NCI-H1105 treated with DMSO at 0.1 percent for 48 hours (cell line): ENCODE measurements around the gene LGALS8.

Experiments used
- DNase-seq: peaks from one replicate; lab custom pipeline; 2025; lab: John Stamatoyannopoulos, UW

LGALS8 gene

DNA sequence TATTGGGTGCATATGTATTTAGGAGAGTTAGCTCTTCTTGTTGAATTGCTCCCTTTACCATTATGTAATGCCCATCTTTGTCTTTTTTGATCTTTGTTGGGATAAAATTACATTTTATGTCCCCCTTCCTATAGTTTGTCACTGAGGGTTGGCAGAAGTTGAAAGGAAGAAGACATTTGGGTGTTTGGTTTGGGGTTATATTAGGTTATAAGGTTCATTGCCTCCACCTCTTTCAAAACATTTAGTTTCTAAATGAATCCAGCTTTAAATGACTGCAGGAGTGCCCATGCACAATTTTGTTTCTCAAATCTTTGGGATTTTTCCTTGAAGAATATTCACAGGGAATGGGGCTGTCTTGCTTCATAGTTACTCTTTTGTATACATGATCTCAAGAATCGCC is 14.6 kb upstream of the LGALS8 start:
- no peak for DNase-seq

DNA sequence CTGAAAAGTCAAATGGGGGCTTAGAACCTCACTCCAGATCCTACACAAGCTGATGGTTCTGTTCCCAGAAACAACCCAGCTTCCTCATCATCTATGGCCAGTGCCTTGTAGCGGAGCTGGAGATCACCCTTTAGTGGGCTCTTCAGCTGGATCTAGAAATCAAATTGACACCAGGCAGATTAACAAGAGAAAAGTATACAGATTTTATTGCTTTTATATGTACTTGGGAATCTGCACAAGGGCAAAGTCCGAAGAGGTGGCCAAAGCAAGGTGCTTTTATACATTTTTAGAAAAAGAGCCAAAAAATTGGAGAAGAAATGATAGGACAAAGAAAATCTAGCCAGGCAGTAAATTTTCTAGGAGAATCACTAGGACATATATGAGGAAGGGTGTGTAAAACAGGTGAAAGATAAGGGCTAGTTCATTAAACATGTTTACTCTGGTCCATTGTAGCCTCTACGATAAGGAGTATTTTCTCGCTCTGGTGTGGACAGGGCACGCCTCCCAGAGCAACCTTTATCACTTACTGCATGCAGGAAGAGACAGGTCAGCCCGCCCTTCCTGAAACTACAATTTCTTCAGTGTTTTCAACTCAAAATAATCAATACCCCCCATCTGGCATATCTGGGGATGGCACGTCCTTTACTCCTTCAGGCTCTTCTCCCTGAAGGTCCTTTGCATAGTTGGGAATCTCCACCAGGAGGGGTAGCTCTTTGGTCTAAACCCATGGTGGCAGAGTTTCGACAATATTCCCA is 14.0 kb upstream of the LGALS8 start:
- DNase-seq, result no peak

DNA sequence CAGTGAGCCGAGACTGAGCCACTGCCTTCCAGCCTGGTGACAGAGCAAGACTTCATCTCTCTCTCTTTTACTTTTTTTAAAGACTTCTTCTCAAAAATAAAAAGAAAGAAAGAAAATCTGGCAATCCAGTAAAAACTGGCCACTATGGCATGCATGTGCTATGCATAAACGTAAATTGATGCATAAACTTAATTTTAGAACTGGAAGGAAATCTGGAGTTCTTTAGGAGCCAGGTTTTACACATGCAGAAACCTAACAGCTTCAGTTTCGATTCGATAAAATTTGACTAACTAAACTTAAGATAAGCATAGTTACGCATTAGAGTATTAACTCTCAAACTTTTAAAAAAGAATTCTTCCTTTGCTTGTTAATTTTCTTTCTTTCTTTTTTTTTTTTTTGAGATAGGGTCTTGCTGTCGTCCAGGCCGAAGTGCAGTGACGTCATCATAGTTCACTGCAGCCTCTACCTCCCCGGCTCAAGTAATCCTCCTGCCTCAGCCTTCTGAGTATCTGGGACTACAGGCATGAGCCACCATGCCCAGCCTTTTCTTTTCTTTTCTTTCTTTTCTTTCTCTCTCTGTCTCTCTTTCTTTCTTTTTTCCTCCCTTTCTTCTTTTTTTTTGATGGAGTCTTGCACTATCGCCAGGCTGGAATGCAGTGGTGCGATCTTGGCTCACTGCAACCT is 11.9 kb upstream of the LGALS8 start:
- no peak for DNase-seq

DNA sequence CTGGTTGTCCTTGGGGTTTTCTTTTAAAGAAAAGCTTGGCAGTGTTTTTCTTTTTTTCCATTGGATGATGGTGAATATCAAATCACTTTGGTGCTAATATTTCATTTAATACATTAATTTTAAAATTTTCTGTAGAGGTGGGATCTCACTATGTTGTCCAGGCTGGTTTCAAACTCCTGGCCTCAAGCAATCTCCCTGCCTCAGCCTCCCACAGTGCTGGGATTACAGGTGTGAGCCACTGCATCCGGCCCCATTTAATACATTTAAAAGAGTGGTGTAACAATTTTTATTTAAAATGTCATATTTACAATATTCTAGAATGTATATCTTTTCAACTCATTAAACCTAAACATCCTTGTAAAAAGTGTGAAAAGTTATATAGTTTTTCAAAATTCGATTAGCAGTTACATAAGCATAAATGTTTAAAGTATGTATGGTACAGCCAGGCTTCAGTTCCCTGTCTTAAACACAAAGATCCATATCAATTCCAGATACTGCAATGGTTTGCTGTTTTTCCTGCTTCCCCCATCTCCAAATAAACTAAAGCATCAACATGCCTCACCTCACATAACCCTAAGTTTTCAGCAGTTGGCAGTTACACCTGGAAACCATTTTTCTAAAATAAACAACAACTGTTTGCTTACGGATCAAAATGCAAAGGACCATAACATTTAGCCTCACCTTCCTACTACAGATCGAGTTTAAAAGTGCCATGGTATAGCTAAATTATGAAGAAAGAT is 8.9 kb upstream of the LGALS8 start:
- peak; percentile 15 for DNase-seq

DNA sequence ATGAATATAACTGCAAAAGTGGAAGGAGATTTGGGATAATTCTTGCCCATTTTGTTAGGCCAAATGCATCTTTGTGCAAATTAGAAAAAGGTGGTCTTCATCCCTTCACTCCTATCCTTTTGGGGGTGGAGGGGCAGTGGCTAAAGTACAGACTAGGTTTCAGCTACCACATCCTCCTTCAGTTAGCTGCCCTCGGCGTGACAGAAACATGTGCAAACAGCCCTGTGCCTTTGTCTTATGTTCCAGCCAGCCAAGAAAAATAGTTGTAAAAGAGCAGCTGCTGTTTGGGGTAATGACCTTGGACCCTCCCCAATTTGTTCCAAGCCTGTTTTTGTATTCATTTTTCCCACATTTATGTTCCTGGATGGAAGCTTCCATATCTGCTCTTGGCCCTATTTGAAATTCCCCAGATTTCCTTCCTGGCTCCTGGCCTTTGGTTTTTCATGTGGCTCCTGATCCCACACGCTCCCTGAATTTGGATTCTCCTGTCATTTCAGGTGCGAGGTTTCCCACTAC is 8.3 kb upstream of the LGALS8 start:
- peak; percentile 18 for DNase-seq

DNA sequence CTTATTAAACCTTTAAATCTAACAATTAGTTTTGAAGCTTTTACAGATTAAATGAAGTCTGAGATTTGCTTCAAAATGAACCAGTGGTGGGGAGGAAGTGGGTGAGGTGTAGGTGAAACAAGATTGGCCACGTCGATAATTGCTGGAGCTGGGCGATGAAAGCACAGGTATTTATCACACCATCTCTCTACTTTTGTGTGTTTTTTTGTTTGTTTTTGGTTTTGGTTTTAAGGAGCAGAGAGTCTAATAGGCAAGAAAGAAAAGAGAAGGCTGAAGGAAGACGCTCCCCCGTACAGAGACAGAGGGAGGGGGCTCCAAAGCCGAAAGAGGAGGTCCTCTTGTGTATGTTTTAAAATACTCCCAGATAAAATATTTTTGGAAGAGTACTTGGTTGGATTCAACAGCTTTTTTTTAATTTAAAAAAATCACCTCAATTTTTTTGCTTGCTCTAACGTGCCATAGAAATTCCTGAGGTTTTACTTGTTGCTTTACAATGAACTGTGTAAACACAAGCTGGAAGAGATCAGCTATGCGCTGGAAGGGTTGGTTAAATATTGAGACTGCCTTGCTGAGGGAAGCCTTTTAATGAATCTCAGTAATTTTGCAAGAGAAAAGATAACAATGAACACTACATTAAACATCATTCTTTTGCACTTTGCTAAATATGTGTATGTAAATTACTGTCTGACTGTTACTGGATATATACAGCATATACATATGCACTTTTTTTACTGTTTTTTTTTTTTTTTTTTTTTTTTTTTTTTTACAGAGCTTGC is 6.7 kb upstream of the LGALS8 start:
- peak; percentile 6 for DNase-seq

DNA sequence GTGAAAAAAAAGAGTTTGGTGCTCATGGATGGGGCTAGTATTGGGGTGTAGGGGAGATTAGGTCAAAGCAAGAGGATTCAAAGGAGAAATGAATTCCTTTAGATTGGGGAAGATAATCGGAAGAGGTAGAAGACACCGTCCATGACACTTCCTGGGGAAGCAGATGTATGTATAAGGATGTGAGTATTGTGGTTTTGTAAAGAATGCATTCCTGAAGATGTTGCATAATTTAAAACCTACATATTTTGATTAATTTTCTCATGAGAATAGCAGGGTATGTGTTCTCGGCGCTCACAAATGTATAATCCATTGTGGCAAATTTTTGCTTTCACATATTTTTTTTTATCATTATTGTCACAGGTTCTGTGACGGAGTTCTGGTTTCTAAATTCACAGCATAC is 5.5 kb upstream of the LGALS8 start:
- DNase-seq, result no peak

DNA sequence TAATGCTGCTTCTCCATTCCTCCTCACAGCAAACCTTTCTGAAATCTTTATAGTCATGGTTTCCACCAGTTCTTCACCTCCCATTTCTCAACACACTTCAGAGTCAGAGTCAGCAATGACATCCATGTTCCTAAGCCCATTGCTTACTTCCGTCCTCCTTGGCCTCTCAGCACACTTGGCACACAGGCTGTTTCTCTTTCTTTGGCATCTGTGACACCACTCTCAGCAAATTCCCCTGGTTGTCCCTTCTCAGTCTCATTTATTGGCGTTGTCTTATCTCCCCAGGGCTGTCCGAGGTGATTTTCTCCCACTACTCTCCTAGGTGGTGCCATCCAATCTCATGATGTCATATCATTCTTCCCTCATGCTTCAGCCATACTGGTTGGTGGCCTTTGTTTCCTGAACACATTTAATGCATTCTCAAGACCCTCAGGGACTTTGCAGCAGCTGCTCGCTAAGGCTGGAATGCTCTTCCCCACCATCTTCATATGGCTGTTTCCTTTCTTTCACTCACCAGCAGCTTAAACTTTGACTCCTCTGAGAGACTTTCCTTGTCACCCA is 3.3 kb upstream of the LGALS8 start:
- no peak for DNase-seq

DNA sequence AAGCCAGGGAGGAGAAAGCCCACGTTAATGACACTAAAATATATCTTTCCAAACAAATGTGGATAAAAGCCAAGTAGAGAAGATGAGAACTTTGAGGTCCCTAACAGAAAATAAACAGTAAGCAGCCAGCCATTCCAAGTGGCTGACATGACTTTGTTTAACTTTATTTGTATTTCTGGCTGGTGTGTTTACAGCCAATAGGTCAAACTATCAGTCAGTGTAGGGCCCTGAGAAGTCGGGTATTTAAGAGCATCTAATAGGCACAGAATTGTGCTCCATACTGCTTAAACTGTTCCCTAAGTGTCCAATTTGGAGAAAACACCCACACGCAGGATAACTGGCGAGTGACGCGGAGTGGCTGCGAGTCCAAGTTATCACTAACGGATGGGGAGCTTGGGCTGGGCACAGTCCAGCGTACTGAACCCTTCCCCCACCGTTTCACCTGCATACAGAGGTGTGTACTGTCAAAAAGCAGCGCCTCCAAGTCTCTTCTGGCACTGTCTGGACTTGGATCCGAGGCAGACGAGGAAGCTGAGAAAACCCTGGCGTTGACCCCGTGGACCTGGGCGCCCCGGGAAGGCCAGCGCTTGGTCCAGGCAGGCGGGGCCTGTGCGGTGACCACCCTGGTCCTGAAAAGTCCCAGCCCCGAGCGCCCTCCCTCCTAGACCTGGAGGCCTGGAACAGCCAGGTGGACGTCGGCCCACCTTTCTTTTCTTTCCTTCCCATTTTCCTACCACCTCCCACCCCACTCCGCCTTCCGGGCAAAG is 662 bp upstream of the LGALS8 start:
- DNase-seq, result peak; percentile 17

DNA sequence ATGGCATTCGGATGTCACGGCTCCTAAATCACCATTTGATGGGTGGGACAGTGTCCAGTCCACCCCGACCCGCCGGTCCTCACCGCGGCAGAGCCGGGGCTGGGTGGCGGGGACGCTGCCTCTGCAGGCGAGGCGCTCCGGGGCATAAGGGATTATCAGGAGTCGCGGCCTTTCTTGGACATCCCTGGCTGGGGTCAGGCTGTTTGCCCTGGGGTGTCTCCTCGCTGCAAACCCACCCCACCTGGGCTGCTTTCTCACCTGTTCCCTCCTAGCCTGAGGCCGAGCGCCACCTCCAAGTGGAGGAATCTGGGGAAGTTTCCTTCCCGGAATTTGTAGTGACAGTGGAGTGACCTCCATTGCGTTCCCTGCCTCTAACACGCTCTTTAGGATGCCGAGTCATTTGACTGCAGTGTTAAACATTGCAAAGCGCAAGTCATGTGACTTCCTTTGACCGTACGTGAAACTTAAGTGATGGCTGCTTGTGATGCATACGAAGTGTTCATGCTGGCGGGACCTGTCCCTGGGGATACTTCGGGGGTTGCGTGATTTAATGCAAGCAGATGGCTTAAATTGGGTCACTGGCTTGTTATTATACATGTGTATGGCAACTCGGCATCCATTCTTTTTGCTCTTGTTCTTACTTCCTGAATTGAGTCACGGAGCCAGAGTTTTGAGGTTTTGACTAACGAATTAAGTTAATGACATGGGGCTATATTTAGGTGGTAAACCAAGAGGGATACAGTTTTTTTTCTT is 536 bp downstream of the LGALS8 start:
- peak; percentile 43 for DNase-seq

DNA sequence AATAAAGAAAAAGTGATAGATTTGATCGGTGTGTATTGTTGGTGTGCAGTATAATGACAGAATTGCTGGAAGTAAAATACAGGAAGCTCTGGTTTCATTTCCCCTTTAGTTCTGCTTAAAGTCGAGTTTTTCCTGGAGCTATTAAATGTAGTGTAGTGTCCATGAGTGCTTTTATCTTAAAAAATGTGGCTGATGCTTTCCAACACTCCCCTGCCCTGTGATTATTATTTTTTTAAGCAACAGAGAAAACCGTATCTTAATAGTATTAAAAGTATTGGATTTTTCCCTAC is 1.1 kb downstream of the LGALS8 start:
- no peak for DNase-seq

DNA sequence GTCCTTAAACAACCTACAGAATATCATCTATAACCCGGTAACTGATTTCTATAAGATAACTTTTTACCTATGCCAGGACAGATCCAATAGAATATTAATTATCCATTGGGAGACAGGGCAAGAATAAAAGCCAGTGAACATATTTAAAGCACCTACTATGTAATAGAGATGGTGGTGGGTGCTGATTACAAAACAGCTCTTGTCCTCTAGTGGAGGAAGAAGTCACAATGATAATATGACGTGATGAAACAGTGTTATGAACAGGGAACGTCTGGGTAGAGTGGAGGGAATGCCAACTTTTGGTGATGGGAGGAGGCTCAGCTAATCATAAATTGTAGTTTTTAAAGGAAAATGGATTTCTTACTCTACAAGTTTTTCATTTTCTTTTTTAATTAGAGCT is 2.3 kb downstream of the LGALS8 start:
- no peak for DNase-seq

DNA sequence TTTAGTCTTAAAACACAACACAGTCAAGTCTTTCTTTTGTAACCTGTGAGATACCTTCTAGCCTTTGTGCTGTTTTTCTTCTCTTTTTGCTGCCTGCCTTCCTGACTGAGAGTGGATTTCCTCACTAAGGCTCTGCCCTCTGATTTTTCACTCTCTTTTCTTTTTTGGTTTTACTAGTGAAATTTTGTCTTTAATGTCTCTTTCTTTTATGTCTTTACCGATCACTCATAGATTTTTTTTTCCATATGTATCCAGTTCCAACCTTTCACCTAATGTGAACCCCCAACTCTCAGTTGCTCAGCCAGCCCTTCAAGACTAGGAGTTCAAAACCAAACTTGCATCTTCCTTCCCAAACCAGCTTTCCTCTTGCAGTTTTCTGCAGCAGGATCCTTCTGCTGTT is 6.5 kb downstream of the LGALS8 start:
- no peak for DNase-seq

DNA sequence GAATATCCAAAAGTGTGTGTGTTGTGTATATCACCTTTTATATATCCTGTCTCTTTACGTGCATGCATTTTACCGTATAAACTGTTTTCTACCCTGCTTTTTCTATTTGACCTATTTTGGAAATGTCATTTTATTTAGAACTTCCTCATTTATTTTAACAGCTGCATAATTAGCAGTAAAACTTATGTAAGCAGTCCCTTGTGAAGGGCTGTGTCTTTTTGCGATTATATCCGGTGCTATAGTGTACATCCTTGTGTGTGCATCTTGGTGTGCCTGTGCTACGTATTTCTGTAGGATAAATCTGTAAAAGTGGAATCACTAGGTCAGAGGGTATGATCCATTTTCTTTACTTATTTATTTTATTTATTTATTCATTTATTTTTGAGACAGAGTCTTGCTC is 7.2 kb downstream of the LGALS8 start:
- DNase-seq, result no peak

DNA sequence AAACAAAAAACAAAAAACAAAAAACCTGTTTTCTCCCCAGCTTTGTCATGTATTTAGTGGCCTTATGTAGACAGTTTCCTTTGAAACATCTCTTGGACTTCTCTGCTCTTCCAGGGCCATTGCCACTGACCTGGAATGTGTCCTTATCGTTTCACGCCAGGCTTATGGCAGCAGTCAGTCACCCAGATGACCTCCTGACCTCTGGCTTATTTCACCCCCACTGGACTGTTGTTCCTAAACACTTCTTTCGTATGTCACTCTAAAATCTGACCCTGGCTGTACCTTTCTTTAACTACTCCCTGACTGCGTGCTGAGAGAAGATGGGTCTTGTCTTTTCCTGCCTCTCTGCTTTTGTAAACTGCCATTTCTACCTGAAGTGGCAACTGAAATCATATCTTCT is 9.1 kb downstream of the LGALS8 start:
- no peak for DNase-seq

DNA sequence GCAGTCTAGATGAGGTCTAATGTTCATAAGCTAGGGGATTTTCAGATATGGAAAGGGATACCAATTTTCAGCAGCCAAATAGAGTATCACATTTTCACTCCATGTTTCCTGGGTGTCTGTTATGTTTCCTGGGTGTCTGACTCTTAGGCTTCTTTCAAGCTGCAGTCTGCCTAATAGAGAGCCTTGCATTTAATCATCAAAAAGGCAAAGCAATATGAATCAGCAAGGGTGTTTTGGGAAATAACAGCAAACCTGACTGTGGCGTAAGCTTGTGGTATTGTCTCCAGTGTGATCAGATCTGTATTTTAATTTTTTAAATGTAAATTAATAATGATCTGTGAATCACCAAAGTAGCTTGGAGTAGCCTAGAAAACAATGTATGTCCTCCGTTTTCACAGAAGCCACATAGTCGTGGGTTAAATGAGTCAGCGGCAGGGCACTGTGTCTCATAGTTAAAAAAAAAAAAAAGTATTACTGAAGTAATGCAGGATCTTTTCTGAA is 10.4 kb downstream of the LGALS8 start:
- no peak for DNase-seq

DNA sequence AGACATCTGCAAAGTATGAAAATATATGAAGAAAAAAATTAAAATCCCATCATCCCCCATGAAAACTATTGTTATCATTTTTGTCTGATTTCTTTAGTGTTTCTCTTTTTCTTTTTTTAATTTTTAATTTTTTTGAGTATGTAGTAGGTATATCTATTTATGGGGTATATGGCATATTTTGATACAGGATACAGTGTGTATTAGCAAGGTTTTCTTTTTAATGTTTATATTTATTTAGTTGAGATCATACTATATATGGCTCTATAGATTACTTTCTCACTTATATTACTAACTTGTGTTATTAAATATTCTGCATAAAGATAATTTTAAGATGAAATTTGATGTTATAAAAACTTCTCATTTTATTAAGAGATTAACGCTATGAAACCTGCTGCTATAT is 11.4 kb downstream of the LGALS8 start:
- DNase-seq, result no peak

DNA sequence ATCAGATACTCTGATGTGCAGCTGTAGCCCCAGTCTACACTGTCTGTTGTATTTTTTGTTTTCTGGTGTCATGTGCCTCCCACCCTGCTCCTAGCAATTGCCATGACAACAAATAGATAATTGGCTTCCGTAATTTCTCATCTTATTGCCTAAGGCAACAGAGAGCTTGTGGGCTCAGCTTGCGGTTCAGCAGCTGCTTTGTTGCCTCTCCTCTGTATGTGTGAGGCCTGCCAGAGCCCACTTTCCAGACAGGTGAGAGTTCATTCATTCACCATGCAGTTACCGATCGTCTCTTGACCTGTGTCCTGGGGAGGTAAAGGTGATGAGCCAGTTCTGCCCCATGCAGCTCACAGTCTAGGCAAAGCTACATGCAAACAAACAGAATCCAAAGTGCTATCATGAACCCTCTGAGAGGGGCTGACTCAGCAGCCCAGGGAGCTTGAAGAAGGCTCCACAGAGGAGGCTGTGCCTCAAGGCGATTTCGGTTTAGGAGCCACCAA is 11.9 kb downstream of the LGALS8 start:
- DNase-seq, result peak; percentile 85

DNA sequence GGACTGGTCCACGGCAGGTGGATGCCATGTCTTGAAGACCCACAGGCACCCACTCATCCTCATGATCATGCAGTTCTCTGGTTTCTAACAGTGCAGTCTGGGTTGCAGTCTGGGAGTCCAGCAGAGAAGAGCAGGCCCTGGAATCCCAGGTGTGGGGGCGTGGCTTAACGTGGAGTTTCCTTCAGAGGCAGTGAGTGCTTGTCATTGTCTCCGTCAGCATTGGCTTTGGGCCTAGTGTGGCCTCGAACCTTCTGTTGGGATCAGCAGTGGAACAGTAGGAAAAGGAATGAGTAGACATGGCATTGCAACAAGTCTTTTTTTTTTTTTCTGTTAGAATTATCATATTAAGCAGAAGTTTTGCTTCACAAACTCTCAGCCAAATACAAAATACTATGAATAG is 12.8 kb downstream of the LGALS8 start:
- no peak for DNase-seq

DNA sequence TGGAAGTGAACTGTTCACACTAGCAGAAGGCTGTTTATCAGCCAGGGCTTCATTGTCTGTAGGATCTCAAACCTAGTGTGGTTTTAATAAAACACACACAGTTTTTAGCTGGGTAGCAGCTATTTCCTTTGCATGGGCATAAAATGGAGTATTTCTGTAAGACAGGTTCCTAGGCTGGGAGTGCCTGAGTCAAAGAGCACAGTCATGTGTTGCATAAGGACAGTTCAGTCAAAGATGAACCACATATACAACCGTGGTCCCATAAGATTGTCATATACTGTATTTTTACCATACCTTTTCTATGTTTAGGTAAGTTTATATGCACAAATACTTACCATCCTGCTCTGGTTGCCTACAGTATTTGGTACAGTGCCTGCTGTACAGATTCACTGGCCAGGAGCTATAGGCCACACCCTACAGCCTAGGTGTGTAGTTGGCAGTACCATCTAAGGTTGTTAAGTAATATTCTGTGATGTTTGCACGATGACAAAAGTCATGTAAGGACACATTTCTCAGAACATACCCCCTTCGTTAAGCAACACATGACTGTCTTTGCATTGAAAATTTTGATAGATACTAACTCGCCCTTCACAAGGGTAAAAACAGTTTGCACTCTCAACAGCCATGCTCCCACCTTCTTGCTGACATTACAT is 17.2 kb downstream of the LGALS8 start:
- no peak for DNase-seq
